ENCODE results near the gene EIF4G3. TPM values are rescaled to one million over a fixed set of nuclear protein-coding genes. Genes with fewer than 3 reads are reported as not detected.
A peak's percentile ranks its signal among the peaks of the same experiment; 100 is the strongest.

Gene EIF4G3
- total RNA-seq, 1 donor from 2014 or later: 81.3 TPM

- intact Hi-C loops (cut with micrococcal nuclease): no loop called here
- Mint-ChIP-seq H3K4me3 (no peak overlapping the region), H3K27ac (peak overlapping the region; percentile 30), H3K4me1 (peaks cover 31% of the 10 kb centered on the region), H3K27me3 (no peaks in the 10 kb centered on the region), H3K36me3 (ENCODE audit: low read depth) (peaks cover 21% of the 10 kb centered on the region), H3K9me3 (no peaks in the 10 kb centered on the region)
- CTCF ChIA-PET: interaction anchor here (2.0 kb wide), 1 partner anchor 177 kb away, joined by 5 read pairs; no protein-coding TSS in a partner anchor
- ATAC-seq (ENCODE audit: low read depth) (no peak), DNase-seq (no peak)
- TF ChIP-seq CTCF (IDR thresholded peaks at IDR 0.05): no peak
- POLR2A ChIA-PET: interaction anchor here (0.5 kb wide), 1 partner anchor 16 kb away, joined by 3 read pairs; no protein-coding TSS in a partner anchor
Observed at GRCh38 chr1:21018673-21019072, 158.0 kb downstream of the EIF4G3 start.

- intact Hi-C loops (cut with micrococcal nuclease): no loop called here
- CTCF ChIA-PET: interaction anchor here (0.8 kb wide), 1 partner anchor 182 kb away, joined by 5 read pairs; no protein-coding TSS in a partner anchor
- no peak overlapping the region for H3K4me3 Mint-ChIP-seq
- H3K4me1 Mint-ChIP-seq: peaks cover 12% of the 10 kb centered on the region
- peaks cover 28% of the 10 kb centered on the region for H3K36me3 Mint-ChIP-seq (ENCODE audit: low read depth)
- POLR2A ChIA-PET: no interaction called here
- no peak for DNase-seq
- TF ChIP-seq CTCF (IDR thresholded peaks at IDR 0.05): no peak
- no peaks in the 10 kb centered on the region for H3K9me3 Mint-ChIP-seq
- no peak for ATAC-seq (ENCODE audit: low read depth)
- no peaks in the 10 kb centered on the region for H3K27me3 Mint-ChIP-seq
- H3K27ac Mint-ChIP-seq: no peak overlapping the region
Observed at GRCh38 chr1:21013510-21013909, 163.2 kb downstream of the EIF4G3 start.

- no peak for TF ChIP-seq CTCF (IDR thresholded peaks at IDR 0.05)
- ChIA-PET POLR2A (no interaction called here), CTCF (no interaction called here)
- Mint-ChIP-seq H3K4me3 (no peak overlapping the region), H3K4me1 (peaks cover 11% of the 10 kb centered on the region), H3K27ac (no peak overlapping the region), H3K9me3 (no peaks in the 10 kb centered on the region), H3K27me3 (no peaks in the 10 kb centered on the region), H3K36me3 (ENCODE audit: low read depth) (peaks cover 27% of the 10 kb centered on the region)
- DNase-seq (no peak), ATAC-seq (ENCODE audit: low read depth) (no peak)
- intact Hi-C loops (cut with micrococcal nuclease): no loop called here
Observed at GRCh38 chr1:21012937-21013336, 163.8 kb downstream of the EIF4G3 start.

- ChIA-PET CTCF (no interaction called here), POLR2A (no interaction called here)
- H3K4me1 Mint-ChIP-seq: no peaks in the 10 kb centered on the region
- H3K36me3 Mint-ChIP-seq (ENCODE audit: low read depth): peaks cover 8% of the 10 kb centered on the region
- DNase-seq (no peak), ATAC-seq (ENCODE audit: low read depth) (no peak)
- H3K4me3 Mint-ChIP-seq: no peak overlapping the region
- H3K27me3 Mint-ChIP-seq: no peaks in the 10 kb centered on the region
- intact Hi-C loops (cut with micrococcal nuclease): no loop called here
- no peaks in the 10 kb centered on the region for H3K9me3 Mint-ChIP-seq
- TF ChIP-seq CTCF (IDR thresholded peaks at IDR 0.05): no peak
- no peak overlapping the region for H3K27ac Mint-ChIP-seq
Observed at GRCh38 chr1:21007876-21008275, 168.8 kb downstream of the EIF4G3 start.

- CTCF ChIA-PET: no interaction called here
- DNase-seq: no peak
- Mint-ChIP-seq H3K27me3 (no peaks in the 10 kb centered on the region), H3K27ac (no peak overlapping the region), H3K36me3 (ENCODE audit: low read depth) (peaks cover 19% of the 10 kb centered on the region), H3K4me3 (no peak overlapping the region), H3K9me3 (no peaks in the 10 kb centered on the region), H3K4me1 (no peaks in the 10 kb centered on the region)
- POLR2A ChIA-PET: no interaction called here
- no peak for ATAC-seq (ENCODE audit: low read depth)
- no peak for TF ChIP-seq CTCF (IDR thresholded peaks at IDR 0.05)
- intact Hi-C loops (cut with micrococcal nuclease): no loop called here
Observed at GRCh38 chr1:21005466-21006239, 171.0 kb downstream of the EIF4G3 start.
